Central memory CD8-positive, alpha-beta T cell (primary cell): Measurements from ENCODE around the gene KPRP.

ENCODE experiments used
- ATAC-seq: fragments of 150-1000 bp; cut with Tn5 transposase; replicated peaks from 2 replicates; pipeline ENCODE4 v1.10.0; 2022; ENCODE audit warnings: mild to moderate bottlenecking, moderate FRiP score, moderate number of reproducible peaks; ENCODE audit not compliant: poor library complexity, severe bottlenecking; ENCODE audit errors: extremely low read depth
- DNase-seq, 2 donors: peaks; one replicate each; pipeline ENCODE4 v3.0.0; 2021; ENCODE audit warnings: low spot score in 2 of 2
- H3K27ac Mint-ChIP-seq: one replicate; pipeline ENCODE4 v1.8.0; 2022; ENCODE audit warnings: low read depth, mild to moderate bottlenecking, moderate library complexity, mixed read lengths
- H3K27me3 Mint-ChIP-seq: one replicate; pipeline ENCODE4 v1.8.0; 2022; ENCODE audit warnings: mixed read lengths
- H3K36me3 Mint-ChIP-seq: one replicate; pipeline ENCODE4 v1.8.0; 2022; ENCODE audit warnings: mild to moderate bottlenecking, moderate library complexity, mixed read lengths; ENCODE audit not compliant: insufficient read depth
- H3K4me1 Mint-ChIP-seq: one replicate; pipeline ENCODE4 v1.8.0; 2022; ENCODE audit warnings: mixed read lengths
- H3K4me3 Mint-ChIP-seq: one replicate; pipeline ENCODE4 v1.8.0; 2022; ENCODE audit warnings: mild to moderate bottlenecking, moderate library complexity, mixed read lengths
- H3K9me3 Mint-ChIP-seq: one replicate; pipeline ENCODE4 v1.8.0; 2022; ENCODE audit warnings: mixed read lengths

The KPRP gene

GRCh38 chr1:152783095-152783494 lies 25.3 kb downstream of the KPRP start:
- Mint-ChIP-seq H3K4me3 (no peak overlapping the region), H3K27me3 (peaks cover 81% of the 10 kb centered on the region), H3K9me3 (no peaks in the 10 kb centered on the region), H3K36me3 (no peaks in the 10 kb centered on the region), H3K4me1 (no peaks in the 10 kb centered on the region), H3K27ac (no peak overlapping the region)
- ATAC-seq (no peak), DNase-seq (no peak)

- Mint-ChIP-seq H3K9me3 (no peaks in the 10 kb centered on the region), H3K27me3 (peaks cover 64% of the 10 kb centered on the region), H3K4me3 (no peak within 1 kb of the TSS), H3K36me3 (no peaks in the 10 kb centered on the region), H3K27ac (no peak within 1 kb of the TSS), H3K4me1 (no peaks in the 10 kb centered on the region)
- DNase-seq: no peak
- no peak for ATAC-seq
Measured at GRCh38 chr1:152786077-152786476, 28.3 kb downstream of the KPRP start, which contains the start of gene LCE1E. LCE1E (plus strand) TSS chr1:152786257; CDS start chr1:152787300, 1,043 bp downstream.

GRCh38 chr1:152795686-152796085 lies 37.9 kb downstream of the KPRP start:
- H3K27me3 Mint-ChIP-seq: peaks cover 26% of the 10 kb centered on the region
- H3K36me3 Mint-ChIP-seq: no peaks in the 10 kb centered on the region
- no peaks in the 10 kb centered on the region for H3K9me3 Mint-ChIP-seq

DNA sequence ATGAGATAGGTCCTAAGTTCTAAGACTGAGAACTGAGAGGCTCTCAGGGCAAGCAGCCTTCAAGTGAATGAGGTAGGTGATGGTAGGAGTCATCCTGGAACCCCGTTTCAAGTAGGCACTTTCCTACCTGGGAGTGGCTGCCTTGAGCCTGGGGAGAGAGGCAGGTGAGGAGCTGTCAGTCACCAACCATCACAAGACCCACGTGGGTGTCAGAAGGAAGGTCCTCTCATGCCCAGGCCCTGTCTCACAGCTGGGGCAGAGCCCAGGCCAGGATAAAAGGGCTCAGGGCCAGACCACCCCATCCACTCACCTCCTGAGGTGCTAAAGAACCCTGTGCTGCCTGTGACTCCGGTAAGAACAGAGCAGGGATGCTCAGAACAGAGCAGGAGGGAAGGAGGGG lies 38.6 kb downstream of the KPRP start, which contains the start of gene LCE1D:
Gene LCE1D, plus strand, starts transcription at position 301 of the 400 bp plus-strand sequence. CDS start 1,074 bp downstream, outside the sequence.
- H3K27ac Mint-ChIP-seq: no peak within 1 kb of the TSS
- no peaks in the 10 kb centered on the region for H3K36me3 Mint-ChIP-seq
- H3K4me1 Mint-ChIP-seq: no peaks in the 10 kb centered on the region
- no peak for DNase-seq
- no peak within 1 kb of the TSS for H3K4me3 Mint-ChIP-seq
- H3K9me3 Mint-ChIP-seq: no peaks in the 10 kb centered on the region
- no peak for ATAC-seq
- H3K27me3 Mint-ChIP-seq: peaks cover 33% of the 10 kb centered on the region

More at GRCh38 chr1:152795686-152796085, 37.9 kb downstream of the KPRP start:
- DNase-seq (no peak), ATAC-seq (no peak)
- H3K4me1 Mint-ChIP-seq: no peaks in the 10 kb centered on the region
- no peak overlapping the region for H3K4me3 Mint-ChIP-seq
- H3K27ac Mint-ChIP-seq: no peak overlapping the region

- no peak for ATAC-seq
Measured at GRCh38 chr1:152801333-152801732, 43.5 kb downstream of the KPRP start.

DNA sequence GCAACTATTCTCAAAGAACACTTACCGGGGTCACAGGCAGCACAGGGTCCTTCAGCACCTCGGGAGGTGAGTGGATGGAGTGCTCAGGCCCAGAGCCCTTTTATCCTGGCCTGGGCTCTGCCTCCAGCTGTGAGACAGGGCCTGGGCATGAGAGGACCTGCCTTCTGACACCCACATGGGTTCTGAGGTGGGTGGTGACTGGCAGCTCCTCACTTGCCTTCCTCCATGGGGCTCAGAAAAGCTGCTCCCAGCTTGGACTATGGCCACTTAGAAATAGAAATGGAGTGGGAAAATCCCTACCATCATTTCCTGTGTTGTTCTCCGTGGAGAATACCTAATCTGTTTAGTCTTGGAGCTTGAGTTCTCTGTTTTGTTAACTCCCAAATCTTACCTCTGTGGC lies 48.8 kb downstream of the KPRP start, which contains the start of gene LCE1C:
Gene LCE1C, minus strand, starts transcription at position 76 of the 400 bp plus-strand sequence. CDS start 1,173 bp downstream, outside the sequence.
- Mint-ChIP-seq H3K9me3 (no peaks in the 10 kb centered on the region), H3K4me3 (no peak within 1 kb of the TSS), H3K27ac (no peak within 1 kb of the TSS), H3K36me3 (no peaks in the 10 kb centered on the region), H3K4me1 (no peaks in the 10 kb centered on the region), H3K27me3 (peaks cover 68% of the 10 kb centered on the region)
- ATAC-seq (no peak), DNase-seq (no peak)

More at GRCh38 chr1:152801333-152801732, 43.5 kb downstream of the KPRP start:
- Mint-ChIP-seq H3K4me1 (no peaks in the 10 kb centered on the region), H3K36me3 (no peaks in the 10 kb centered on the region), H3K27ac (no peak overlapping the region), H3K27me3 (peaks cover 50% of the 10 kb centered on the region), H3K4me3 (no peak overlapping the region), H3K9me3 (no peaks in the 10 kb centered on the region)
- DNase-seq: no peak

DNA sequence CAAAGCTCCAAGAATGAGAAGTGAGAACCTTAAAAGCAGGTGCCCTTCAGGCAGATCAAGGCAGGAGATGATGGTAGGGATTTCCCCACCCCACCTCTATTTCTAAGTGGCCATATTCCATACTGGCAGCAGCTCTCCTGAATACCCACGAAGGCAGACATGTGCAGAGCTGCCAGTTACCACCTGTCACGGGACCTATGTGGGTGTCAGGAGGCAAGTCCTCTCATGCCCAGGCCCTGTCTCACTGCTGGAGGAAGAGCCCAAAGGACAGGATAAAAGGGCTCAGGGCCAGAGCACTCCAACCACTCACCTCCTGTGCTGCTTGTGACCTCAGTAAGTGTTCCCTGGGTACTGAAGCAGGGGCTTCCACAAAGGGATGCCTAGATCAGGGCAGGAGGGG lies 53.2 kb downstream of the KPRP start:
- Mint-ChIP-seq H3K36me3 (no peaks in the 10 kb centered on the region), H3K9me3 (no peaks in the 10 kb centered on the region), H3K4me3 (no peak overlapping the region), H3K4me1 (no peaks in the 10 kb centered on the region), H3K27me3 (peaks cover 68% of the 10 kb centered on the region), H3K27ac (no peak overlapping the region)
- no peak for DNase-seq
- no peak for ATAC-seq
